GM19328 (cell line): Measurements from ENCODE around the gene ETV5.

Experiments used
- ATAC-seq: cut with Tn5 transposase; IDR thresholded peaks from one replicate; pipeline ENCODE4 v1.9.1; 2021; ENCODE audit warnings: mild to moderate bottlenecking, moderate library complexity; ENCODE audit not compliant: unreplicated experiment

ETV5 gene

GRCh38 chr3:186097317-186097662 is 11.6 kb downstream of the ETV5 start:
- no peak for ATAC-seq

GRCh38 chr3:186096290-186096689 is 12.6 kb downstream of the ETV5 start:
- ATAC-seq: no peak

- no peak for ATAC-seq
Measured at GRCh38 chr3:186095561-186096081, 13.3 kb downstream of the ETV5 start.

- no peak for ATAC-seq
Measured at GRCh38 chr3:186094696-186095425, 14.0 kb downstream of the ETV5 start.

- no peak for ATAC-seq
Measured at GRCh38 chr3:186094271-186094670, 14.6 kb downstream of the ETV5 start.

GRCh38 chr3:186093271-186093900 is 15.5 kb downstream of the ETV5 start:
- no peak for ATAC-seq

GRCh38 chr3:186092360-186093070 is 16.4 kb downstream of the ETV5 start:
- ATAC-seq: no peak

GRCh38 chr3:186090901-186091300 is 18.0 kb downstream of the ETV5 start:
- ATAC-seq: no peak

GRCh38 chr3:186088335-186088734 is 20.6 kb downstream of the ETV5 start:
- ATAC-seq: no peak

GRCh38 chr3:186084264-186084663 is 24.6 kb downstream of the ETV5 start:
- ATAC-seq: no peak

- no peak for ATAC-seq
Measured at GRCh38 chr3:186083746-186084145, 25.1 kb downstream of the ETV5 start.

GRCh38 chr3:186082150-186082549 is 26.7 kb downstream of the ETV5 start:
- ATAC-seq: no peak

GRCh38 chr3:186081678-186082077 is 27.2 kb downstream of the ETV5 start:
- ATAC-seq: no peak

GRCh38 chr3:186080849-186081438 is 27.9 kb downstream of the ETV5 start:
- ATAC-seq: no peak

GRCh38 chr3:186079925-186080324 is 29.0 kb downstream of the ETV5 start:
- no peak for ATAC-seq

- no peak for ATAC-seq
Measured at GRCh38 chr3:186077466-186077865, 31.4 kb downstream of the ETV5 start.

GRCh38 chr3:186075931-186076567 is 32.8 kb downstream of the ETV5 start:
- no peak for ATAC-seq

- ATAC-seq: no peak
Measured at GRCh38 chr3:186075489-186075888, 33.4 kb downstream of the ETV5 start.

- no peak for ATAC-seq
Measured at GRCh38 chr3:186073641-186074040, 35.2 kb downstream of the ETV5 start.

GRCh38 chr3:186070996-186071395 is 37.9 kb downstream of the ETV5 start:
- no peak for ATAC-seq

GRCh38 chr3:186070550-186070949 is 38.3 kb downstream of the ETV5 start:
- no peak for ATAC-seq
